ENCODE data around the gene TRIO.
"Not testable (repeated sequence)": the region's sequence is repeated elsewhere in the genome, so short reads cannot be mapped to it uniquely, and the experiment has no call there.

TRIO gene

GRCh38 chr5:14142827-14143545, at the start of gene TRIO:
Gene TRIO, plus strand, starts transcription at chr5:14143342. Its CDS starts 384 bp downstream, at chr5:14143726.
- peak; percentile 73 for DNase-seq (ENCODE audit: low read depth, low spot score)
- Histone ChIP-seq H3K27me3 (ENCODE audit: insufficient read depth, insufficient read length) (no peaks in the 10 kb centered on the region), H3K36me3 (ENCODE audit: insufficient read depth, insufficient read length, low read length) (peaks cover 8% of the 10 kb centered on the region), H3K9ac (ENCODE audit: insufficient read length, low read depth) (peak within 1 kb of the TSS; percentile 91), H3K4me1 (ENCODE audit: insufficient read depth, insufficient read length) (no peaks in the 10 kb centered on the region), H3K9me3 (ENCODE audit: insufficient read depth, low read length) (no peaks in the 10 kb centered on the region), H3K4me3 (ENCODE audit: insufficient read length, low read depth) (peak within 1 kb of the TSS; percentile 84)
- TF ChIP-seq ZNF274 (IDR thresholded peaks at IDR 0.05; ENCODE audit: low read depth, low read length) (no peak), YY1 (IDR thresholded peaks at IDR 0.05; ENCODE audit: insufficient read depth, insufficient read length) (peak; percentile 48)

GRCh38 chr5:14097380-14097779, 45.8 kb upstream of the TRIO start:
- not testable (repeated sequence) for DNase-seq (ENCODE audit: low read depth, low spot score); H3K27me3 ChIP-seq (ENCODE audit: insufficient read depth, insufficient read length); H3K4me1 ChIP-seq (ENCODE audit: insufficient read depth, insufficient read length); H3K9ac ChIP-seq (ENCODE audit: insufficient read length, low read depth); H3K36me3 ChIP-seq (ENCODE audit: insufficient read depth, insufficient read length, low read length); H3K4me3 ChIP-seq (ENCODE audit: insufficient read length, low read depth); H3K9me3 ChIP-seq (ENCODE audit: insufficient read depth, low read length)

GRCh38 chr5:14097998-14098471, 45.1 kb upstream of the TRIO start:
- Histone ChIP-seq H3K4me1 (ENCODE audit: insufficient read depth, insufficient read length) (no peaks in the 10 kb centered on the region), H3K4me3 (ENCODE audit: insufficient read length, low read depth) (no peak overlapping the region), H3K27me3 (ENCODE audit: insufficient read depth, insufficient read length) (no peaks in the 10 kb centered on the region), H3K9me3 (ENCODE audit: insufficient read depth, low read length) (peaks cover 4% of the 10 kb centered on the region), H3K36me3 (ENCODE audit: insufficient read depth, insufficient read length, low read length) (no peaks in the 10 kb centered on the region), H3K9ac (ENCODE audit: insufficient read length, low read depth) (no peak overlapping the region)
- no peak for DNase-seq (ENCODE audit: low read depth, low spot score)
- no peak for TF ChIP-seq ZNF274 (IDR thresholded peaks at IDR 0.05; ENCODE audit: low read depth, low read length)
- no peak for TF ChIP-seq YY1 (IDR thresholded peaks at IDR 0.05; ENCODE audit: insufficient read depth, insufficient read length)
- TF ChIP-seq SUZ12 (IDR thresholded peaks at IDR 0.05; ENCODE audit: extremely low read depth, insufficient read depth, insufficient read length), result no peak

- H3K4me3 ChIP-seq (ENCODE audit: insufficient read length, low read depth), result no peak overlapping the region
- peaks cover 13% of the 10 kb centered on the region for H3K9me3 ChIP-seq (ENCODE audit: insufficient read depth, low read length)
- TF ChIP-seq SUZ12 (IDR thresholded peaks at IDR 0.05; ENCODE audit: extremely low read depth, insufficient read depth, insufficient read length) (no peak), ZNF274 (IDR thresholded peaks at IDR 0.05; ENCODE audit: low read depth, low read length) (no peak), YY1 (IDR thresholded peaks at IDR 0.05; ENCODE audit: insufficient read depth, insufficient read length) (no peak)
- no peak overlapping the region for H3K9ac ChIP-seq (ENCODE audit: insufficient read length, low read depth)
- no peaks in the 10 kb centered on the region for H3K4me1 ChIP-seq (ENCODE audit: insufficient read depth, insufficient read length)
- H3K36me3 ChIP-seq (ENCODE audit: insufficient read depth, insufficient read length, low read length), result no peaks in the 10 kb centered on the region
- no peak for DNase-seq (ENCODE audit: low read depth, low spot score)
- H3K27me3 ChIP-seq (ENCODE audit: insufficient read depth, insufficient read length), result no peaks in the 10 kb centered on the region
These were observed 42.9 kb upstream of the TRIO start for GRCh38 chr5:14100281-14100680.

GRCh38 chr5:14101922-14102321, 41.2 kb upstream of the TRIO start:
- Histone ChIP-seq H3K9ac (ENCODE audit: insufficient read length, low read depth) (no peak overlapping the region), H3K9me3 (ENCODE audit: insufficient read depth, low read length) (peaks cover 13% of the 10 kb centered on the region), H3K27me3 (ENCODE audit: insufficient read depth, insufficient read length) (no peaks in the 10 kb centered on the region), H3K36me3 (ENCODE audit: insufficient read depth, insufficient read length, low read length) (no peaks in the 10 kb centered on the region), H3K4me3 (ENCODE audit: insufficient read length, low read depth) (no peak overlapping the region), H3K4me1 (ENCODE audit: insufficient read depth, insufficient read length) (no peaks in the 10 kb centered on the region)
- peak; percentile 62 for DNase-seq (ENCODE audit: low read depth, low spot score)
- no peak for TF ChIP-seq ZNF274 (IDR thresholded peaks at IDR 0.05; ENCODE audit: low read depth, low read length)
- no peak for TF ChIP-seq YY1 (IDR thresholded peaks at IDR 0.05; ENCODE audit: insufficient read depth, insufficient read length)
- TF ChIP-seq SUZ12 (IDR thresholded peaks at IDR 0.05; ENCODE audit: extremely low read depth, insufficient read depth, insufficient read length), result no peak

- H3K27me3 ChIP-seq (ENCODE audit: insufficient read depth, insufficient read length), result no peaks in the 10 kb centered on the region
- no peaks in the 10 kb centered on the region for H3K36me3 ChIP-seq (ENCODE audit: insufficient read depth, insufficient read length, low read length)
- no peaks in the 10 kb centered on the region for H3K4me1 ChIP-seq (ENCODE audit: insufficient read depth, insufficient read length)
- H3K9ac ChIP-seq (ENCODE audit: insufficient read length, low read depth), result no peak overlapping the region
- peaks cover 13% of the 10 kb centered on the region for H3K9me3 ChIP-seq (ENCODE audit: insufficient read depth, low read length)
- H3K4me3 ChIP-seq (ENCODE audit: insufficient read length, low read depth), result no peak overlapping the region
- TF ChIP-seq ZNF274 (IDR thresholded peaks at IDR 0.05; ENCODE audit: low read depth, low read length), result no peak
- TF ChIP-seq YY1 (IDR thresholded peaks at IDR 0.05; ENCODE audit: insufficient read depth, insufficient read length), result no peak
- TF ChIP-seq SUZ12 (IDR thresholded peaks at IDR 0.05; ENCODE audit: extremely low read depth, insufficient read depth, insufficient read length), result no peak
- DNase-seq (ENCODE audit: low read depth, low spot score), result no peak
These were observed 40.5 kb upstream of the TRIO start for GRCh38 chr5:14102666-14103065.

GRCh38 chr5:14105718-14106410, 37.3 kb upstream of the TRIO start:
- DNase-seq (ENCODE audit: low read depth, low spot score), result no peak
- Histone ChIP-seq H3K4me1 (ENCODE audit: insufficient read depth, insufficient read length) (no peaks in the 10 kb centered on the region), H3K36me3 (ENCODE audit: insufficient read depth, insufficient read length, low read length) (no peaks in the 10 kb centered on the region), H3K9ac (ENCODE audit: insufficient read length, low read depth) (no peak overlapping the region), H3K4me3 (ENCODE audit: insufficient read length, low read depth) (no peak overlapping the region), H3K9me3 (ENCODE audit: insufficient read depth, low read length) (peaks cover 19% of the 10 kb centered on the region), H3K27me3 (ENCODE audit: insufficient read depth, insufficient read length) (peaks cover 3% of the 10 kb centered on the region)
- no peak for TF ChIP-seq ZNF274 (IDR thresholded peaks at IDR 0.05; ENCODE audit: low read depth, low read length)
- TF ChIP-seq SUZ12 (IDR thresholded peaks at IDR 0.05; ENCODE audit: extremely low read depth, insufficient read depth, insufficient read length), result no peak
- TF ChIP-seq YY1 (IDR thresholded peaks at IDR 0.05; ENCODE audit: insufficient read depth, insufficient read length), result no peak
